Small intestine (tissue), 7 donors: ENCODE measurements around the gene ENO2. TPM values are rescaled to one million over a fixed set of nuclear protein-coding genes. Genes with fewer than 3 reads are reported as not detected.

Experiments used
- DNase-seq, 2 donors: peaks; one replicate each; pipeline versions ENCODE4 v3.0.0 to v3.0.0-alpha.2; 2013
- FAIRE-seq: peaks from 2 replicates; lab custom pipeline; 2012; peaks lifted over from hg19 to GRCh38; lab: Jason Lieb, UNC
- H3K27ac ChIP-seq, 3 donors: one replicate each; pipeline ENCODE4 v1.5.1; 2013; ENCODE audit warnings: low read length in 2 of 3, mild to moderate bottlenecking in 2 of 3, control low read depth in 1 of 3, inconsistent platforms in 1 of 3, low read depth in 1 of 3, moderate library complexity in 1 of 3
- H3K27me3 ChIP-seq, 3 donors: one replicate each; pipeline ENCODE4 v1.6.1; 2013; ENCODE audit warnings: low read length in 3 of 3, inconsistent platforms in 1 of 3; ENCODE audit not compliant: control insufficient read depth in 3 of 3, insufficient read depth in 3 of 3
- H3K36me3 ChIP-seq, 3 donors: one replicate each; pipeline ENCODE4 v1.6.1; 2013; ENCODE audit warnings: low read length in 3 of 3, inconsistent platforms in 1 of 3, low read depth in 1 of 3, mild to moderate bottlenecking in 1 of 3, moderate library complexity in 1 of 3; ENCODE audit not compliant: control insufficient read depth in 3 of 3, insufficient read depth in 2 of 3
- H3K4me1 ChIP-seq, 3 donors: one replicate each; pipeline ENCODE4 v1.6.1; 2013; ENCODE audit warnings: low read length in 2 of 3, inconsistent platforms in 1 of 3, low read depth in 1 of 3, mild to moderate bottlenecking in 1 of 3, moderate library complexity in 1 of 3; ENCODE audit not compliant: control insufficient read depth in 3 of 3, insufficient read depth in 2 of 3
- H3K4me3 ChIP-seq, 3 donors: one replicate each; pipeline ENCODE4 v1.5.1; 2013; ENCODE audit warnings: low read length in 3 of 3, control low read depth in 1 of 3, inconsistent platforms in 1 of 3, low read depth in 1 of 3, mild to moderate bottlenecking in 1 of 3, moderate library complexity in 1 of 3
- H3K9me3 ChIP-seq, 2 donors: one replicate each; pipeline ENCODE4 v1.6.1; 2013; ENCODE audit warnings: low read depth in 1 of 2, low read length in 1 of 2; ENCODE audit not compliant: control insufficient read depth in 2 of 2, insufficient read depth in 1 of 2
- WGBS, 3 donors: extraction: QIAGEN DNeasy Blood & Tissue Kit; methylation state at CpG; one replicate each; pipeline ENCODE4 v1.1.7; 2013; 5-methylcytosine and 5-hydroxymethylcytosine counted together
- polyA plus RNA-seq, 4 donors: library from polyadenylated mRNA; stranded (reverse) in 3 of 4; unstranded in 1 of 4; fragments of 200-250 nt in 3 of 4; fragments of 120-200 nt in 1 of 4; gene quantifications; one replicate each; pipeline versions ENCODE4 v1.2.1 to v1.2.3, GENCODE V29; 2013
- donor health status: healthy with polysubstance abuse.
- donor health status: control.
- donor health status: control.
- donor health status: Bipolar disorder and iron deficiency.
- donor health status: healthy.

The ENO2 gene
- polyA plus RNA-seq, 4 donors = 0.67 to 19.1 (median 3.1) TPM

DNA sequence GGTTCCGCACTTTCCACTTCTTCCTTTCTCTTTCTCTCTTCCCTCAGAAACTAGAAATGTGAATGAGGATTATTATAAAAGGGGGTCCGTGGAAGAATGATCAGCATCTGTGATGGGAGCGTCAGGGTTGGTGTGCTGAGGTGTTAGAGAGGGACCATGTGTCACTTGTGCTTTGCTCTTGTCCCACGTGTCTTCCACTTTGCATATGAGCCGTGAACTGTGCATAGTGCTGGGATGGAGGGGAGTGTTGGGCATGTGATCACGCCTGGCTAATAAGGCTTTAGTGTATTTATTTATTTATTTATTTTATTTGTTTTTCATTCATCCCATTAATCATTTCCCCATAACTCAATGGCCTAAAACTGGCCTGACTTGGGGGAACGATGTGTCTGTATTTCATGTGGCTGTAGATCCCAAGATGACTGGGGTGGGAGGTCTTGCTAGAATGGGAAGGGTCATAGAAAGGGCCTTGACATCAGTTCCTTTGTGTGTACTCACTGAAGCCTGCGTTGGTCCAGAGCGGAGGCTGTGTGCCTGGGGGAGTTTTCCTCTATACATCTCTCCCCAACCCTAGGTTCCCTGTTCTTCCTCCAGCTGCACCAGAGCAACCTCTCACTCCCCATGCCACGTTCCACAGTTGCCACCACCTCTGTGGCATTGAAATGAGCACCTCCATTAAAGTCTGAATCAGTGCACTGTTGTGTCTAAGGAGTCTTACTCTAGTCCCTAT lies 8.8 kb downstream of the ENO2 start:
- H3K4me1 ChIP-seq = peaks cover 3 to 24% (median 7%) of the 10 kb centered on the region in 3 donors
- WGBS, 3 donors = 75 to 78% (median 77%) methylated on average over 10 of the region's 10 CpGs
- H3K9me3 ChIP-seq = no peaks in the 10 kb centered on the region
- DNase-seq (no peak), FAIRE-seq (no peak)
- no peak overlapping the region for H3K4me3 ChIP-seq
- H3K27me3 ChIP-seq = no peaks in the 10 kb centered on the region
- H3K36me3 ChIP-seq = peaks cover 0 to 3% (median 0%) of the 10 kb centered on the region in 3 donors
- no peak overlapping the region for H3K27ac ChIP-seq

DNA sequence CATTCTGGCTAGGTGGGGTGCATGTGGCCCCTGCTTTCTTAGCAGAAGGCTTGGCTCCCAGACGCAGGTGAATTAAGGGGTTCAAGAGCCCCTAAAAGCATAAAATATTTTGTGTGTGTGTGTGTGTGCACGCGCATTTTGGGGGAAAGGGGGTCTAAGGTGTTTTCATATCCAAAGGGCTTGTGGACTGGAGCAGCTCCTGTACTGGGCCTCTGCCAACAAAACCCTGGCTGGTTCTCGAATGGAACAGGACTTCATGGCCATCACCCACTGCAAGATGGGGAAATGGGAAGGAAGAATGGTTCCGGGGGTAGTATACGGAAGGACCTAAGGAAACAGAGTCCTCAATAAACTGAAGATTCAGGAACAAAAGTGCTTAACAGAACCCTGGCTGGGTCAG lies 9.5 kb downstream of the ENO2 start:
- 51 to 63% (median 58%) methylated on average over 6 of the region's 6 CpGs for WGBS, 3 donors

DNA sequence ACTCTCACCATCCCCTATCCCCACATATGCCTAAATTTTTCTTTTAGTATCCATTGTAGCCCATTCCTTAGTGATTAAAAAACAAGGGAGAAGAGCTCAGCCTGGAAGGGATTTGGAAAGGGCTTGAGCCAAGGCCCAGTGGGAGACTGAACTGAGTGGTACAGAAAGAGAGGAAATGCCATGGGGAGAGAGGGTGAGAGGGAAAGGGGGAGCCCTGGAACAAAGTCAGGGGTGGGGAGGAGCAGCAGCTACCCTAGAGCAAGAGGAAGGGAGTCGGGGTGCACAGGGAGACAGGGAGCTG lies 10.8 kb downstream of the ENO2 start:
- 15 to 36% (median 30%) methylated on average over 1 of the region's 1 CpG for WGBS, 3 donors
- no peaks in the 10 kb centered on the region for H3K9me3 ChIP-seq
- no peak overlapping the region for H3K4me3 ChIP-seq
- no peak for FAIRE-seq
- DNase-seq = no peak
- no peaks in the 10 kb centered on the region for H3K27me3 ChIP-seq
- H3K4me1 ChIP-seq = peaks cover 7 to 36% (median 14%) of the 10 kb centered on the region in 3 donors
- H3K36me3 ChIP-seq = peaks cover 0 to 8% (median 0%) of the 10 kb centered on the region in 3 donors
- H3K27ac ChIP-seq = peak overlapping the region; percentile 27 to 92 (median 83)

More for the DNA sequence above, 9.5 kb downstream of the ENO2 start:
- no peak overlapping the region for H3K4me3 ChIP-seq
- no peaks in the 10 kb centered on the region for H3K9me3 ChIP-seq
- DNase-seq (no peak), FAIRE-seq (no peak)
- no peak overlapping the region for H3K27ac ChIP-seq
- H3K27me3 ChIP-seq = no peaks in the 10 kb centered on the region
- peaks cover 3 to 24% (median 8%) of the 10 kb centered on the region in 3 donors for H3K4me1 ChIP-seq
- peaks cover 0 to 3% (median 0%) of the 10 kb centered on the region in 3 donors for H3K36me3 ChIP-seq

DNA sequence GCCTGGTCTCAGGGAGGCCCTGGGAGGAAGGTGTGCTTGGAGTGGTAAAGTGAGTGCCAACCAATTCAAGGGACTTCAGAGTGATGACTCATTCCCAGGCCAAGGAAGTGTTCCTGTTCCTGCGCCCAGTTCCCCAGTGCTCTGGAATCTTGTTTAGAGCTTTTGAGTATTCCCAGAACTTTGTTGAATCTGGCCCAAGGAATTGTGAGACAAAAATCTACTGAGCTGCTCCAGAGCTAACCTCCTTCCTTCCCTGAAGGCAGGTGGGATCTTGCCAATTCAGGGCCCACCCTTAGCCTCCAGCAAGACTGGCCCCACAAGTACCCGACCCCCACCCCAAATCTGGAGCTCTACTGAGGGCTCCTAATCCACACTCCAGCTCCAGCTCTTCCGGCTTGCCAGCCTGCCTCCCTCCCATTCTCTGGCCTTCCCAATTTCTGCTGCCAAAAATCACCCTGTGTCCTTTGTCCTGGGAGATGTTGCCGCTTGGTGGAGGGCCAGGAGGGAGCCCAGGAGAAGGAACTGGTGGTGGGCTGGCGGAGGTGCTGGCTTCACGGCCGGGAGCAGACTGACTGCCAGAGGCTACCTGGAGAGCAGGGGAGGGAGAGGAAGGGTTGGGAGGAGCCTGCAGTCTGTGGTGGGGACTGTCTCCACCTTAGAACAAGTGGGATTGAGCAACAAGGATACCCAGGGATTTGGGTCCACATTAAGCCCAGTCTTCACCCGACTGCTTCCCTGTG lies 11.3 kb downstream of the ENO2 start:
- WGBS, 3 donors = 19 to 26% (median 20%) methylated on average over 8 of the region's 8 CpGs
- peak; percentile 56 to 89 for DNase-seq
- peak overlapping the region in 1 of 3 donors; percentile 66 for H3K4me3 ChIP-seq
- peaks cover 7 to 37% (median 14%) of the 10 kb centered on the region in 3 donors for H3K4me1 ChIP-seq
- peaks cover 0 to 9% (median 0%) of the 10 kb centered on the region in 3 donors for H3K36me3 ChIP-seq
- FAIRE-seq = no peak
- no peaks in the 10 kb centered on the region for H3K27me3 ChIP-seq
- H3K9me3 ChIP-seq = no peaks in the 10 kb centered on the region
- peak overlapping the region; percentile 79 to 92 (median 83) for H3K27ac ChIP-seq

DNA sequence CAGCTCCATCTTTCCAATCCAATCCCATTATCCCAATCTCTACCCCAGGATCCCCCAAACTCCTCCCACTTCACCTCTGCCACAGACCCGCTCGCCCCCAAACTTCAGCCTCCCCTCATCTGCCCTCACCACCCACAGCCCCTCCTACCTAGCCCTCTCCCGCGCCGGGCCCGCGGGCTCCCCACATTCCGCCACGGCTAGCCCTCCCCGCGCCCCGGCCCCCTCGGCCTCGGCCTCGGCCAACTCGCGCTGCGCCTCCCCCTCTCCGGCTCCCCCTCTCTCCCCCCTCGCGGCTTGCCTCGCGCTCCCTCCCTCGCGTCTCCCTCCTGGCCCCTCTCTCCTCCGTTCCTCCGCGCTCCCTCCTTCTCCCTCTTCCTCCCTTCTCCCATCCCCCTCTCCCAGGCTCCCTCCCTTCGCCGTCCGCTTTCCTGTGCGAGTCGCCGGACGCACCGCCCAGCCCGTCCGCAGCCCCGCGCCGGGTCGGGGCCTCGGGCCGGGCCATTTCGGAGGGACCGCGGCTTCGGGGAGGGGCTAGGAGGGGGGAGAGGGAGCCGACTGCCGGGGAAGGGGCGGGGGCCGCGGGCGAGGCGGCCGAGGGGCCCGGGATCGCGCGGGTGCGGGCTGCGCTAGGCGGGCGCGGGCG lies 13.1 kb downstream of the ENO2 start, which contains the start of gene ATN1:
TSS of gene ATN1 (plus strand) at position 581 of the 643 bp plus-strand sequence. CDS start 6,043 bp downstream, outside the sequence.
- FAIRE-seq = no peak
- Histone ChIP-seq H3K27ac (peak within 1 kb of the TSS; percentile 83 to 92 (median 86)), H3K4me3 (peak within 1 kb of the TSS; percentile 70 to 82 (median 76)), H3K4me1 (peaks cover 7 to 42% (median 14%) of the 10 kb centered on the region in 3 donors), H3K27me3 (no peaks in the 10 kb centered on the region), H3K9me3 (no peaks in the 10 kb centered on the region), H3K36me3 (peaks cover 0 to 6% (median 0%) of the 10 kb centered on the region in 3 donors)
- WGBS, 3 donors = 0 to 1% (median 1%) methylated on average over 32 to 66 of the region's 66 CpGs
- DNase-seq = peak; percentile 66 to 86

DNA sequence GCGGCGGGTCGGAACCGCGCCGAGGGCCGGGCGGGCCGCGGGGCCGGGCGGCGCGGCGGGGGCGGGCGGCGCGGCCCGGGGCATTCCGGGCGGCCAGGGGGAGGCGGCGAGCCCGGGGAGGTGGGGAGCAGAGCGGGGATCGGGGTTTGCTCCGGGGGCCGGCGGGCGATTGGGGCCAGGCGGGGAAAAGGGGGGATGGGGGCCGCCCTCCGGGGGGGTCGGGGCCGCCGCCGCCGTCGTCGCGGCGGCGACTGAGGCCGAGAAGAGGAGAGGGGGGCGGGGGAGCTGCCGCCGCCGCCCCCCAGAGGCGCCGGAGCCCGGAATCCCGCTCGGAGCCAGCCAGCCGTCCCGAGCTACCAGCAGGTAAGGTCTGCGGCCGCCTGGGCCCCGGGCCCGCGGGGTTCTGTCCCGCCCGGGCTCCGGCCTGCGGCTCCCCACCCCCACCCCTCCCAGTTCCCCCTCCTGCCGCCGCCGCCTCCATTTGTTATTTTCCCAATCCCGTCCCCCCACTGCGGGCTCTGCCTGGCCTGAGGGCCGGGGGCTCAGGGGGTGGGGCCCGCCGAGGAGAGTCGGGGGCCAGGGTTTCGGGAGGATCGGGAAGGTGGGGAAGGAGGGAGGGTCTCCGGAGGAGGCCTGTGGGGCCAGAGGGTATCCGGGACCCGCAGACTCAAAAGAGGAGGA lies 13.8 kb downstream of the ENO2 start:
- 1 to 2% (median 1%) methylated on average over 28 to 78 of the region's 79 CpGs for WGBS, 3 donors
- H3K36me3 ChIP-seq = peaks cover 0 to 7% (median 0%) of the 10 kb centered on the region in 3 donors
- no peak for FAIRE-seq
- peaks cover 7 to 42% (median 14%) of the 10 kb centered on the region in 3 donors for H3K4me1 ChIP-seq
- peak in 1 of 2 donors; percentile 54 for DNase-seq
- H3K27me3 ChIP-seq = no peaks in the 10 kb centered on the region
- H3K27ac ChIP-seq = peak overlapping the region; percentile 55 to 86 (median 84)
- H3K9me3 ChIP-seq = no peaks in the 10 kb centered on the region
- H3K4me3 ChIP-seq = peak overlapping the region; percentile 70 to 82 (median 76)

DNA sequence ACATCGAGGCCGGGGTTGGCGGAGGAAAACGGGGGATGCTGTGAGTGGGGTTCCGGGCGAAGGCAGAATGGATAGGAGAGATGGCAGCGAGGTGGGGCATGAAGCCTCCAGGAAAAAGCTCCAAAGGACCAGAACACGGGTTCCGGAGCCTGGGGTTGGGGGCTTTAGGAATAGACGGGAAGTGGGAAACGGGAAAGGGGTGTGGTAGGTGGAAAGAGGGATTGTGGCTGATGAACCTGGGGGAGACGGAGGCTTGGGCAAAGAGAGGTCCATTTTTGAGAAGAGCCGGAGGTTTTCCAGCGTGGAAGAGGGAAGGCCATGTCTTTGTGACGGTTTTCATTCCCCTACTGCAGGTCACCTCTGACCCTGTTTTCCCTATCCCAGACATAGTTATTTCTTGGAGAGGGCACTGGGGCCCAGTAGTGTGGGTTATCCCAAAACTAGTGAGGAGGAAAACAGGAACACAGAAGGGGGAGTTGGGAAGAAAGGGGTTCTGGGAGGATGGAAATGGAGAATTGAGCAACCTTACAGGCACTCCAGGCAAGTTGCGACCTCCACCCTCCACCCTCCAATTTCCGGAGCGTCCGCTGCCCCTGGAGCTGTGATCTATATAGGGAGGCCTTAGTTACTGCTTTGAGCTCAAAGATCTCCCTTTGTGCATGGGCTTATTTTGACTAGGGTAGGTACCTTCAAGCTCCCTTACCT lies 14.5 kb downstream of the ENO2 start:
- Histone ChIP-seq H3K4me1 (peaks cover 7 to 42% (median 14%) of the 10 kb centered on the region in 3 donors), H3K4me3 (peak overlapping the region; percentile 70 to 82 (median 76)), H3K27ac (peak overlapping the region; percentile 55 to 86 (median 84)), H3K27me3 (no peaks in the 10 kb centered on the region), H3K36me3 (peaks cover 0 to 13% (median 0%) of the 10 kb centered on the region in 3 donors), H3K9me3 (no peaks in the 10 kb centered on the region)
- no peak for FAIRE-seq
- DNase-seq = no peak
- WGBS, 3 donors = 6 to 21% (median 15%) methylated on average over 19 of the region's 19 CpGs
